CD4-positive, alpha-beta T cell (primary cell): ENCODE results near the gene CYP2C18. TPM values are rescaled to one million over a fixed set of nuclear protein-coding genes. Genes with fewer than 3 reads are reported as not detected.

ENCODE experiments used
- ATAC-seq: fragments of 200-7000 bp; cut with Tn5 transposase; one replicate; pipeline ENCODE4 v1.10.0; 2022; ENCODE audit warnings: mild to moderate bottlenecking; ENCODE audit not compliant: poor library complexity
- CTCF ChIA-PET: fragments of 350-600 bp; sonication (Branson Sonifier 250); formaldehyde crosslinking; loops from one replicate; lab custom pipeline; 2021; ENCODE audit warnings: antibody characterized with exemption, inconsistent platforms; lab: Charles Lee
- POLR2A ChIA-PET: fragments of 350-600 bp; sonication (Branson Sonifier 250); formaldehyde crosslinking; loops from one replicate; lab custom pipeline; 2021; ENCODE audit warnings: antibody characterized with exemption, inconsistent platforms; lab: Charles Lee
- DNase-seq, 14 experiments: peaks; one replicate each; pipeline ENCODE4 v3.0.0-alpha.2; 2013 to 2020; ENCODE audit warnings: mixed read lengths in 2 of 14
- H3K27ac ChIP-seq, 2 donors: one replicate each; pipeline versions ENCODE4 v1.5.1 to v1.7.0; 2013; ENCODE audit warnings: low read length in 2 of 2, low read depth in 1 of 2, mild to moderate bottlenecking in 1 of 2
- H3K27me3 ChIP-seq, 2 experiments: 1 replicate in 1 of 2; 2 replicates in 1 of 2; pipeline versions ENCODE4 v1.6.1 to v1.7.0; 2013; ENCODE audit warnings: low read length in 2 of 2, control low read depth in 1 of 2, mild to moderate bottlenecking in 1 of 2, moderate library complexity in 1 of 2; ENCODE audit not compliant: insufficient read depth in 2 of 2, control insufficient read depth in 1 of 2
- H3K36me3 ChIP-seq: one replicate; pipeline ENCODE4 v1.6.1; 2013; ENCODE audit warnings: low read length, control low read depth; ENCODE audit not compliant: insufficient read depth
- H3K4me1 ChIP-seq: one replicate; pipeline ENCODE4 v1.6.1; 2013; ENCODE audit warnings: low read length, control low read depth; ENCODE audit not compliant: insufficient read depth
- H3K4me3 ChIP-seq: one replicate; pipeline ENCODE4 v1.5.1; 2013; ENCODE audit warnings: mild to moderate bottlenecking, low read length, moderate library complexity
- H3K9me3 ChIP-seq, 2 experiments: 1 replicate in 1 of 2; 2 replicates in 1 of 2; pipeline versions ENCODE4 v1.6.1 to v1.7.0; 2013; ENCODE audit warnings: low read length in 2 of 2, mild to moderate bottlenecking in 2 of 2, control low read depth in 1 of 2, moderate library complexity in 1 of 2; ENCODE audit not compliant: control insufficient read depth in 1 of 2, insufficient read depth in 1 of 2
- H3K27ac Mint-ChIP-seq: one replicate; pipeline ENCODE4 v1.8.0; 2020; ENCODE audit warnings: mixed read lengths
- H3K27me3 Mint-ChIP-seq: one replicate; pipeline ENCODE4 v1.8.0; 2021; ENCODE audit warnings: mixed read lengths
- H3K36me3 Mint-ChIP-seq: one replicate; pipeline ENCODE4 v1.8.0; 2021; ENCODE audit warnings: low read depth, mixed read lengths
- H3K4me1 Mint-ChIP-seq: one replicate; pipeline ENCODE4 v1.8.0; 2021; ENCODE audit warnings: low read depth, mixed read lengths
- H3K4me3 Mint-ChIP-seq: one replicate; pipeline ENCODE4 v1.8.0; 2020; ENCODE audit warnings: mild to moderate bottlenecking, mixed read lengths
- H3K9me3 Mint-ChIP-seq: one replicate; pipeline ENCODE4 v1.8.0; 2020; ENCODE audit warnings: mixed read lengths
- intact Hi-C, 2 experiments: fragments of 100-400 bp; cut with DNase I in 1 of 2; cut with micrococcal nuclease in 1 of 2; formaldehyde crosslinking; loops; one replicate each; pipeline versions ENCODE4 v1.15.1 to v1.9.0; 2023 to 2025; cut with DNase I, micrococcal nuclease
- total RNA-seq, 174 experiments: library from RNA in 2 of 174; stranded (reverse) in 2 of 174; gene quantifications; one replicate each; pipeline ENCODE4 v1.2.3 and lab custom pipeline; 2021 to 2026
- TF ChIP-seq, protein P1 (sequence below): fragments of 200-600 bp; IDR thresholded peaks from one replicate; pipeline ENCODE4 v1.8.0; 2022; ENCODE audit warnings: antibody characterized with exemption, mild to moderate bottlenecking

Gene CYP2C18
- total RNA-seq, 2 experiments from 2014 or later, result not detected

DNA sequence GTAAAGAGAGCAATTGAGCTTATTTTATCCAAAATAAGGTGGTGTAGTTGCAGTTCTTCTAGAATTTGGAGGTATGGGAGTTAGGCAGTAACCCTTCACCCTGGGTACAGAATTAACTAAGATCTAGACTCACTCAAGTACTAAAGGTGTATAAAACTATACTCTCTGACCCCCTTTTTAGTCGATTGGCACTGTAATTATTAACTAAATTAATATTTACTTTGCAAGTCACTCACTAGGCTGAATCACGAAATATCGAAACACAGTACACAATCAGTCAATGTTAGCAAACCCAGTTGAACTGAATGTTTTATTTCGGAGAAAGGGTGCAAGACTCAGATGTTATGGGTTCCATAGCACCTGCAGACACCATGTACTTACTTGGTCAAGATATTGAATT lies 64.3 kb downstream of the CYP2C18 start:
- Histone ChIP-seq H3K4me3 (no peak overlapping the region), H3K27me3 (no peaks in the 10 kb centered on the region), H3K4me1 (no peaks in the 10 kb centered on the region), H3K36me3 (no peaks in the 10 kb centered on the region), H3K9me3 (peaks cover 5 to 8% of the 10 kb centered on the region in 2 experiments), H3K27ac (no peak overlapping the region)
- POLR2A ChIA-PET, result no interaction called here
- TF ChIP-seq, protein P1, sequence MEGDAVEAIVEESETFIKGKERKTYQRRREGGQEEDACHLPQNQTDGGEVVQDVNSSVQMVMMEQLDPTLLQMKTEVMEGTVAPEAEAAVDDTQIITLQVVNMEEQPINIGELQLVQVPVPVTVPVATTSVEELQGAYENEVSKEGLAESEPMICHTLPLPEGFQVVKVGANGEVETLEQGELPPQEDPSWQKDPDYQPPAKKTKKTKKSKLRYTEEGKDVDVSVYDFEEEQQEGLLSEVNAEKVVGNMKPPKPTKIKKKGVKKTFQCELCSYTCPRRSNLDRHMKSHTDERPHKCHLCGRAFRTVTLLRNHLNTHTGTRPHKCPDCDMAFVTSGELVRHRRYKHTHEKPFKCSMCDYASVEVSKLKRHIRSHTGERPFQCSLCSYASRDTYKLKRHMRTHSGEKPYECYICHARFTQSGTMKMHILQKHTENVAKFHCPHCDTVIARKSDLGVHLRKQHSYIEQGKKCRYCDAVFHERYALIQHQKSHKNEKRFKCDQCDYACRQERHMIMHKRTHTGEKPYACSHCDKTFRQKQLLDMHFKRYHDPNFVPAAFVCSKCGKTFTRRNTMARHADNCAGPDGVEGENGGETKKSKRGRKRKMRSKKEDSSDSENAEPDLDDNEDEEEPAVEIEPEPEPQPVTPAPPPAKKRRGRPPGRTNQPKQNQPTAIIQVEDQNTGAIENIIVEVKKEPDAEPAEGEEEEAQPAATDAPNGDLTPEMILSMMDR, result no peak
- intact Hi-C loops, result no loop called here
- Mint-ChIP-seq H3K36me3 (no peaks in the 10 kb centered on the region), H3K9me3 (peaks cover 13% of the 10 kb centered on the region), H3K27ac (no peak overlapping the region), H3K27me3 (no peaks in the 10 kb centered on the region), H3K4me3 (no peak overlapping the region), H3K4me1 (no peaks in the 10 kb centered on the region)
- DNase-seq, result no peak
- ATAC-seq, result no peak
- CTCF ChIA-PET, result no interaction called here

DNA sequence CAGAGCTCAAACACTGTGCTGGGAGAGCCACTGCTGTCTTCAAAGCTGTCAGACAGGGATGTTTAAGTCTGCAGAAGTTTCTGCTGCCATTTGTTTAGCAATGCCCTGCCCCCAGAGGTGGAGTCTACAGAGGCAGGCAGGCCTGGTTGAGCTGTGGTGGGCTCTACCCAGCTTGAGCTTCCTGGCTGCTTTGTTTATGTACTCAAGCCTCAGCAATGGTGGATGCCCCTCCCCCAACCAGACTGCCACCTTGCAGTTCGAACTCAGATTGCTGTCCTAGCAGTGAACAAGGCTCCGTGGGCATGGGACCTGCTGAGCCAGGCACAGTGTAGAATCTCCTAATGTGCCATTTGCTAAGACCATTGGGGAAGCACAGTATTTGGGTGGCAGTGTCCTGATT lies 74.4 kb downstream of the CYP2C18 start:
- Mint-ChIP-seq H3K9me3 (peaks cover 4% of the 10 kb centered on the region), H3K36me3 (no peaks in the 10 kb centered on the region), H3K27ac (no peak overlapping the region), H3K27me3 (no peaks in the 10 kb centered on the region), H3K4me3 (no peak overlapping the region), H3K4me1 (no peaks in the 10 kb centered on the region)
- intact Hi-C loops, result no loop called here
- no peak overlapping the region for H3K4me3 ChIP-seq
- H3K9me3 ChIP-seq, result peaks cover 0 to 7% of the 10 kb centered on the region in 2 experiments
- H3K27me3 ChIP-seq, result no peaks in the 10 kb centered on the region
- TF ChIP-seq, protein P1, result no peak
- ChIA-PET CTCF (no interaction called here), POLR2A (no interaction called here)
- H3K36me3 ChIP-seq, result no peaks in the 10 kb centered on the region
- no peaks in the 10 kb centered on the region for H3K4me1 ChIP-seq
- no peak overlapping the region for H3K27ac ChIP-seq
- peak in 1 of 14 experiments; percentile 3 for DNase-seq
- ATAC-seq, result no peak

DNA sequence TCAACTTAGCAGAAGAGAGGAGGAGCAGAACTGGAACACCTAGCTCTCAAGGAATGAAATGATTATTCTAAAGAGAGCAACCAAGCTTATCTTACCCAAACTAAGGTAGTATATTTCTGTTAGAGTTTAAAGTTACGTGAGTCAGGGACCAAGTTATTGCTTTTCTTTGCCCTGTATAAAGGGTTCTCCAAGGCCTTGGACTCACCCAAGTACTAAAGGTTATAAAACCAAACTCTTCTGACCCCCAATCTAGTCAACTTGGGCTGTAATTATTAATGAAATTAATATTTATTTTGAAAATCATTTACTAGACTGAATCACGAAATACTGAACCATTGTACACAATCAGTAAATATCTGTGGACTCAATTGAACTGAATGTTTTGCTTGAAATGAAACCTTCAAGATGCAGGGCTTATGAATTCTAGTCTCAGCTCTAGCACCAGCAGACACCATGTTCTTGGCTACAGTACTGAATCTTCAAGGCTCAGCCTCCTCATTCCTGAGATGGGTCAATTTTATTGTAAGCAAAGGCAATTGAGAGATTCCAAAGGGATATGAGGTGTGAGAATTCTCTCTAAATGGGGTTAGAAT lies 77.2 kb downstream of the CYP2C18 start:
- Mint-ChIP-seq H3K36me3 (no peaks in the 10 kb centered on the region), H3K27me3 (no peaks in the 10 kb centered on the region), H3K9me3 (peaks cover 4% of the 10 kb centered on the region), H3K4me1 (no peaks in the 10 kb centered on the region), H3K4me3 (no peak overlapping the region), H3K27ac (no peak overlapping the region)
- no peak for DNase-seq
- Histone ChIP-seq H3K36me3 (no peaks in the 10 kb centered on the region), H3K9me3 (peaks cover 0 to 7% of the 10 kb centered on the region in 2 experiments), H3K4me3 (no peak overlapping the region), H3K27me3 (no peaks in the 10 kb centered on the region), H3K4me1 (no peaks in the 10 kb centered on the region), H3K27ac (no peak overlapping the region)
- no peak for ATAC-seq
- intact Hi-C loops, result no loop called here
- CTCF ChIA-PET, result no interaction called here
- TF ChIP-seq, protein P1, result no peak
- POLR2A ChIA-PET, result no interaction called here
